GM12878 (cell line): ENCODE data around the gene MAST4. TPM values are rescaled to one million over a fixed set of nuclear protein-coding genes. Genes with fewer than 3 reads are reported as not detected.

Source experiments
- CBFB ChIP-seq: IDR thresholded peaks from 2 replicates; pipeline ENCODE4 v1.6.1; 2016; ENCODE audit warnings: antibody characterized with exemption, low read depth
- HDAC2 ChIP-seq: fragments of 200-600 bp; sonication (generic); IDR thresholded peaks from 2 replicates; pipeline ENCODE4 v1.6.1; 2017
- HDGF ChIP-seq: fragments of 450-650 bp; IDR thresholded peaks from 2 replicates; pipeline ENCODE4 v1.6.1; 2016; ENCODE audit warnings: antibody characterized with exemption
- MTA2 ChIP-seq: fragments of 450-650 bp; IDR thresholded peaks from 2 replicates; pipeline ENCODE4 v1.6.1; 2016; ENCODE audit warnings: low read depth, mild to moderate bottlenecking, moderate library complexity
- NRF1 ChIP-seq: conservative IDR thresholded peaks from 2 replicates; pipeline ENCODE4 v1.6.1; 2011; ENCODE audit warnings: mild to moderate bottlenecking, low read depth, low read length, improper control_type of control experiment
- RAD21 ChIP-seq: IDR thresholded peaks from 2 replicates; pipeline ENCODE4 v1.6.1; 2011; ENCODE audit warnings: mild to moderate bottlenecking, low read depth, low read length, moderate library complexity; ENCODE audit not compliant: insufficient read depth
- YBX1 ChIP-seq: fragments of 450-650 bp; IDR thresholded peaks from 2 replicates; pipeline ENCODE4 v1.6.1; 2016; ENCODE audit warnings: antibody characterized with exemption
- ZBTB11 ChIP-seq: fragments of 450-650 bp; formaldehyde crosslinking; IDR thresholded peaks from 2 replicates; pipeline ENCODE4 v1.5.0; 2022; ENCODE audit warnings: mild to moderate bottlenecking, missing genetic modification characterization
- ZBTB40 ChIP-seq: fragments of 450-650 bp; IDR thresholded peaks from 2 replicates; pipeline ENCODE4 v1.6.1; 2016; ENCODE audit warnings: mild to moderate bottlenecking, moderate library complexity, borderline replicate concordance
- ZNF384 ChIP-seq: IDR thresholded peaks from 2 replicates; pipeline ENCODE4 v1.6.1; 2012; ENCODE audit warnings: low read depth, mild to moderate bottlenecking, low read length, improper control_type of control experiment, borderline replicate concordance
- polyA plus RNA-seq, 11 experiments: library from polyadenylated mRNA; depleted of rRNA in 4 of 11; unstranded in 6 of 11; stranded (reverse) in 5 of 11; fragments of >200 nt; fragmentation: Nextera tagmentation in 4 of 11; fragmentation: Illumina TruSeq in 1 of 11; extraction: Ambion mirVana in 4 of 11; extraction: Trizol in 1 of 11; gene quantifications; 1 replicate in 1 of 11; 2 replicates in 10 of 11; pipeline versions ENCODE4 v1.2.1 to v1.2.3, GENCODE V29; 2011 to 2016; ENCODE audit warnings: inconsistent platforms in 2 of 11, missing spikeins in 2 of 11, low read depth in 1 of 11
- total RNA-seq, 4 experiments: library from RNA; depleted of rRNA in 3 of 4; stranded (reverse); fragments of >200 nt in 3 of 4; fragmentation: Illumina TruSeq in 1 of 4; extraction: Trizol in 1 of 4; gene quantifications; 2 replicates each; pipeline versions ENCODE4 v1.2.1 to v1.2.3, GENCODE V29; 2013 to 2021
- TF ChIP-seq, protein P1 (sequence below): fragments of 450-650 bp; IDR thresholded peaks from 2 replicates; pipeline ENCODE4 v1.6.1; 2018; ENCODE audit warnings: mild to moderate bottlenecking, low read depth, moderate library complexity; ENCODE audit not compliant: partially characterized antibody

Gene MAST4
- total and polyA plus RNA-seq, 10 of the 15 experiments (the other 5 are each of a cell fraction or from before 2014, with no cell fraction given): 0.02 to 1.6 (median 0.29) TPM; not detected in 1

- TF ChIP-seq, protein P1, sequence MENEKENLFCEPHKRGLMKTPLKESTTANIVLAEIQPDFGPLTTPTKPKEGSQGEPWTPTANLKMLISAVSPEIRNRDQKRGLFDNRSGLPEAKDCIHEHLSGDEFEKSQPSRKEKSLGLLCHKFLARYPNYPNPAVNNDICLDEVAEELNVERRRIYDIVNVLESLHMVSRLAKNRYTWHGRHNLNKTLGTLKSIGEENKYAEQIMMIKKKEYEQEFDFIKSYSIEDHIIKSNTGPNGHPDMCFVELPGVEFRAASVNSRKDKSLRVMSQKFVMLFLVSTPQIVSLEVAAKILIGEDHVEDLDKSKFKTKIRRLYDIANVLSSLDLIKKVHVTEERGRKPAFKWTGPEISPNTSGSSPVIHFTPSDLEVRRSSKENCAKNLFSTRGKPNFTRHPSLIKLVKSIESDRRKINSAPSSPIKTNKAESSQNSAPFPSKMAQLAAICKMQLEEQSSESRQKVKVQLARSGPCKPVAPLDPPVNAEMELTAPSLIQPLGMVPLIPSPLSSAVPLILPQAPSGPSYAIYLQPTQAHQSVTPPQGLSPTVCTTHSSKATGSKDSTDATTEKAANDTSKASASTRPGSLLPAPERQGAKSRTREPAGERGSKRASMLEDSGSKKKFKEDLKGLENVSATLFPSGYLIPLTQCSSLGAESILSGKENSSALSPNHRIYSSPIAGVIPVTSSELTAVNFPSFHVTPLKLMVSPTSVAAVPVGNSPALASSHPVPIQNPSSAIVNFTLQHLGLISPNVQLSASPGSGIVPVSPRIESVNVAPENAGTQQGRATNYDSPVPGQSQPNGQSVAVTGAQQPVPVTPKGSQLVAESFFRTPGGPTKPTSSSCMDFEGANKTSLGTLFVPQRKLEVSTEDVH: no peak
- TF ChIP-seq CBFB (no peak), ZNF384 (no peak), RAD21 (no peak), HDGF (no peak), ZBTB11 (CRISPR knock-in tag) (no peak), YBX1 (no peak), ZBTB40 (no peak), NRF1 (no peak), MTA2 (no peak), HDAC2 (no peak)
- TF ChIP-seq, all 136 proteins: peak for 0
Observed at GRCh38 chr5:66546541-66546940, 49.7 kb upstream of the MAST4 start (continued).
